GM21367 (cell line): Measurements from ENCODE around the gene CD52.
"Not testable (repeated sequence)": the region's sequence is repeated elsewhere in the genome, so short reads cannot be mapped to it uniquely, and the experiment has no call there.

ENCODE experiments used
- ATAC-seq: cut with Tn5 transposase; IDR thresholded peaks from one replicate; pipeline ENCODE4 v1.9.1; 2021; ENCODE audit not compliant: unreplicated experiment

CD52 gene

DNA sequence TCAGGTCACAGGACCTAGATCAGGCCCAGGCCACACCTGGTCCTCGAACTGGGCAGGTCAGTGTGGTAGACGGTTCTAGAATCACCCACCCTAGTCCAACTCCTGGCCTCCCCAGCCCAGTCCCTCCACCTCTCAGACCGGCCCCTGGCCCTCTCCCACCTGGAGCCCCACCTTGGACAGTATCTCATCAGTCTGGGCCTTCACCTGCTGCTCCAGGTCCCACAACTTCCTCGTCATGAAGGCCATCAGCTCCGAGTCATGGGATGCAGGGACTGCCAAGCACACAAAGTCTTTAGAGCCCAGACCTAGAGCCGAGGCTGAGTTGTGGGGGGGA lies 20.0 kb upstream of the CD52 start:
- no peak for ATAC-seq

DNA sequence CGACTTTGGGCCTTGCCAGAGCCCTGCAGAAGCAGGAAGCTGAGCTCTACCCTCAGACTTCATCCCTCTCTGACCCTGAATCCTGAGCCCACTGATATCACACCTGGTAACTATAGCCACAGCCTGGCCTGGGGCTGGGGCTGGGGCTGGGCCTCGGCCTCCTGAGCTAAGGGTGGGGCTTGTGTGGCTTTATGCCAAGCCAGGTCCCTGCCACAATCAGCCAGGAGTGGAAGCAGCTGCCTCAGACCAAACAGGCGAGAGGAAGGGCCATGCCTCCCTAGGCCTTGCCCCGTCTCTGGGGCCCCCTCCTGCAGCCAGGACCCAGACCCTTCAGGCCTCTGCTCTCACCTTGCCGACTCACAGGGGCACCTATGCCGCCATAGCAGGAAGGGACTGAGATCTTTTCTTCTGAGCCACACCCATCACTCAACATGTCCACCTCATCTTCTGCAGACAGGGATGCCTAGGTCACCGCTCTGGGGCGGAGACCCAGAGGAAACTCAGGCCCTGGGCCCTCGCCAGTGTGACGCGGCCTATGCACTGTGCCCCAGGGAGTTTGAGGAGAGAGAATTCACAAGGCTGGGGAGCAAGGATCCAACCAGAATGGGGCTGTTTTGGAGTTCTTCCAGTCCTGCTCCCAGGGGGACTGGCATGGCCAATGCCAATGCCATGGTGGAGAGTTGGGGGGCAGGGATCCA lies 17.0 kb upstream of the CD52 start:
- ATAC-seq, result no peak

DNA sequence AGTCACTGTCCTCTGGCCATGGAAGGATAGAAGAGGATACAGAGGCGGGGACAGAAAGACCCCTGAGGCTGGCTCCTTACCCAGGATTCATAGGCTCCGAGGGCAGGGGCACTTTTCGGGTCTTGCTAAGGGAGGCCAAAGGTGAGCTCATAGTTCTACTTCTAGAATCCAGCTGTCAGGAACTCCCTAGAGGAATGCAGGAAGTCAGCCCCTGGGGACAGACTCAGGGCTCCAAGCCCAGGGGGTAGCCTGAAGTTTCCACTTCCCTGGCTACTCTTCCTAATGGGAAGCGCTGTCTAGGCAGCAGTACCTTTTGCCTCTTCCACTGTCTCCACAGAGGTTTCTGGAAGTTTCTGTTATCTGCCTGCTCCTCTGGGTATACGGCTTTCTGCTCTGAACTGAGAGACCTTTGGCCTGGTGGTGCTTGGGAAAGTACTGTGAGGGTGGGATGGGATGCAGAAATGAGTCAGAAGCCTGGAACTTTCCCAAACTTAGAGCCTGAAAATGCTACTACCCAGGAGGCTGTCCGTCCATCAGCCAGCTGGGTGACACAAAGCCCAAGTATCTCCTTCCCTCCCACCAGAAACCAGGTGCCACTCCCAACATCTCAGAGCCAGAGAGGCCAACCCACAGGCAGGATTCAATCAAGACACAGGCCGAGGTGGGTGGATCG lies 14.9 kb upstream of the CD52 start:
- ATAC-seq, result no peak

DNA sequence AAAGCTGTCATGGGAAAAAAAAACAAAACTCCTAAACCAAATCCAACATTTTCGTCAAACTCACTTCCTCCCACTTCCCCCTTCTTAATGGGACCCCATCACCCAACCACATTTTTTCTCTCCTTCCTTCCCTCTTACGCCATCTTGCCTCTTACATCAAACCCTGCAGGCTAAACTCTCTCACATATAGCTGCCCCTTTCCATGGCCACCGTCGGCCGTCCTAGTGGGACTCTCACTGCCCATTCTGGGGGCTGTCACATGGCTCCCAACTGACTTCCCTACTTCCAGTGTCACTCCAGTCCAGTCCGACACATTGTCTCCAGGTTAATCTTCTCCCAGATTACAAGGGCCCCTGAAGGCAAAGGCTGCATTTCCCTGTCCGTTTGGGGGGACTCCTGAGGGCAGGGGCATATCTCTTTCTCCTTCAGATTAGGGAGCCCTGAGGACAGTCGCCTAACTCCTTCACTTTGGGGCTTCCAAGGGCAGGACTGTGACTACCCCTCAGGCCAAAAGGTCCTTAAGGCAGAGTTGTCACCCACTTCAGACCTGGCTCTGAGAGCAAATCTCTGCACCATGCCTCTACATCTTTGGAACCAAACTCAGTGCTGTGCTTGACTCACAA lies 12.0 kb upstream of the CD52 start:
- no peak for ATAC-seq

DNA sequence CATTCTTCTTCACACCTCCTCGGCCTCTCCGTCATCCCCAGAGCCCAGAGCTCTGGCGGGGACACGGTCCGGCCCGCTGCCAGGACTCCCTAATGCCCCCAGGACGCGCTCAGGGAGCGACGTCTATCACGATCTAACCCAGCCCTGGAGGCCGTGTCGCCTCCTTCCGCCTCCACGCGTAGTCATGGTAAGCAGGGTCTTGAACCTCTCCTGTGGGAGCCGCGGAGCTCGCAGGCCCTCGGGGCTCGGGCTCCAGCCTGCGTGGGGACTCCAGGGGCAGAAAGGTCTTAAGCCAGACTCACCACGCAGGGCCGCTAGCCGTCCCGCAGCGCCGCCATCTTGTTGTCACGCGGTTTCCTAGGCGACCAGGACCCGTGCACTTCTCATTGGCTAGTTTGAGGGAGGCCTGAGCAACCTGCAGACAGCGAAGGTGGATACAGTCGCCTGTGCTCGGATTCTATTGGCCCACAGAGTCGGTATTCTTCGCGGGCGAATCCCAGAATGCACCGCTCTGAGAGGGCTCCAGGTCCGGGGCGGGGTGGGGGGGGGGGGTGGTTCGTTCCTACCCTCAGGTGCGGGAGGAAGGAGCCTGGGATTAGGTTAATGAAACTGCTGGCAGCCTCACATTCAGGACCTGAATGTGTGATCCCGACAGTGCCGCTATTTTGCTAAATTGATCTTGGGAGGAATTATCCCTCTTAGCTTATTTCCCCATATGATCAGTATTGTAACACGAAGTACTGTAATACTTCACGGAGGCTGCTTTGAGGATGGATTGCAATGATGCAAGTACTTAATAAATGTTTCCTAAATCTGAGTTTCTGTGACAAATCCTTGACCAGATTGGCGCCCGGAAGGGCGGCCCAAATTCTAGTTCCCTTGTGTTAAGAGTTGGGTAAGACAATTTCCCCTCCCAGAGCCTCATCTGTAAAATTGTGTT lies 11.2 kb upstream of the CD52 start, which contains the start of gene UBXN11:
Gene UBXN11 (minus strand): TSS at position 347 of the 940 bp plus-strand sequence. CDS start 3,753 bp downstream, outside the sequence.
- ATAC-seq, result peak; percentile 93

DNA sequence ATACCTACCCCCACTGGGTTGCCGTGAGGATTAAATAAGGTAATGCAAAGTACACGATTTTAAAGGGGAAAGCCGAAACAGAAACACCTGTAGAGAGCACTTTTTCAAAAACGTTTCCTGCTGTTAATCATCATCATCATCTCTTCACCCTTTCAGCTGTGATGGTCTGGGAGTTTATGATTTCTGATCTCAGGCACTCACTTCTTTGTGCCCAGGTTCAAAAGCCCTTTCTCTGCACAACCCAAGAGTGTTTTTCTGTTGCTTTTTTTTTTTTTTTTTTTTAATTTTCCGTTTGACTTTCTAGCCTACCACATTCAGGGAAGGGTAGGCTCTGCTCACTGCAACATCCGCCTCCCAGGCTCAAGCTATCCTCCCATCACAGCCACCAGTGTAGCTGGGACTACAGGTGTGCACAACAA lies 10.4 kb upstream of the CD52 start:
- no peak for ATAC-seq

DNA sequence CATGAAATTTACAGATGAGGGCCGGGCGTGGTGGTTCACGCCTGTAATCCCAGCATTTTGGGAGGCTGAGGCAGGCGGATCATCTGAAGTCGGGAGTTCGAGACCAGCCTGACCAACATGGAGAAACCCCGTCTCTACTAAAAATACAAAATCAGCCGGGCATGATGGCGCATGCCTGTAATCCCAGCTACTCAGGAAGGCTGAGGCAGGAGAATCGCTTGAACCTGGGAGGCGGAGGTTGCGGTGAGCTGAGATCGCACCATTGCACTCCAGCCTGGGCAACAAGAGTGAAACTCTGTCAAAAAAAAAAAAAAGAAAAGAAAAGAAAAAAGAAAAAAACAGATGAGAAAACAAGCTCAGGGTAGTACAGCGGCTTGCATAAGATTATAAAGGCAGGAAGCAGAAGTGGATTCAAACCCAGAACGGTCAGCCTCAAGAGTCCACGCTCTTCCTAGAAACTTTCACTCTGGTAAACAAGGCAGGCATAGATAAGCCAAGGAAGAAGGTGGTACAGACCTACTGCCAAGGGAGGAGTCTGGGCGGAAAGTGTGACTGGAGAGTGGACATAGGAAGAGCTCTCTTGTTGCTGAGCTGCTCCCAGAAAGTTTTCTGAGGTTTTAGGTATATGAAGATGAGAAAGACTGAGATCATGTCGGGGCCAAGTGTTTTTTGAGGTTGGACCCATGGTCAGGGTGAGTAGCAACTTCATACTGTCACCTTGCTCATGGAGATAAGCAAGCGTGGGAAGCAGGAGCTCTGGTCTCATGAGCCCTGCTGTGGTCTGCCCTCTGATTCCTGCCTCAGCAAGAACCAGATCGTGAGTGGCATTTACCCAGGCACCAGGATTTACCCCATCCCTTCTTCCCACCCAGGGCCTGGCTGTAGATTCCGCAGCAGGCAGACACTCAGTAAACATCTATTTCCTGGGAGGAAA lies 9.5 kb upstream of the CD52 start:
- ATAC-seq, result not testable (repeated sequence)

DNA sequence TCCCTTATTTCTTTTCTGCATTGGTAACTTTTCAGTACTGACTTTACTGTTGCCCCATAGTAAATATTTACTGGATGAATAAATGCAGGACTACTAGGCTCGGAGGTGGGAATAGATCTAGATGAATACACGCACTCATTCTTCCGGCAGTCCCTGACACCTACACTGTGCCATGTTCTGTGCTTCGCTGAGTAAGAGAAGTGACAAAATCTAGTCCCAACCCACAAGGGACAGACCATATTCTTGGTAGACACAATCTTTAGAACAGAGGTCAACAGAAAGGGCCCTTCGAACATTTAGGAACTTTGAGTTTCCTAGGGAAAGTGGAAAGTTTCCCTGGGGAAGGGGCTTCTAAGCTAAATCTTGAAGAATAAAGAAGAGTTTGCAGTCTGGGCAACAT lies 3.3 kb upstream of the CD52 start:
- no peak for ATAC-seq

DNA sequence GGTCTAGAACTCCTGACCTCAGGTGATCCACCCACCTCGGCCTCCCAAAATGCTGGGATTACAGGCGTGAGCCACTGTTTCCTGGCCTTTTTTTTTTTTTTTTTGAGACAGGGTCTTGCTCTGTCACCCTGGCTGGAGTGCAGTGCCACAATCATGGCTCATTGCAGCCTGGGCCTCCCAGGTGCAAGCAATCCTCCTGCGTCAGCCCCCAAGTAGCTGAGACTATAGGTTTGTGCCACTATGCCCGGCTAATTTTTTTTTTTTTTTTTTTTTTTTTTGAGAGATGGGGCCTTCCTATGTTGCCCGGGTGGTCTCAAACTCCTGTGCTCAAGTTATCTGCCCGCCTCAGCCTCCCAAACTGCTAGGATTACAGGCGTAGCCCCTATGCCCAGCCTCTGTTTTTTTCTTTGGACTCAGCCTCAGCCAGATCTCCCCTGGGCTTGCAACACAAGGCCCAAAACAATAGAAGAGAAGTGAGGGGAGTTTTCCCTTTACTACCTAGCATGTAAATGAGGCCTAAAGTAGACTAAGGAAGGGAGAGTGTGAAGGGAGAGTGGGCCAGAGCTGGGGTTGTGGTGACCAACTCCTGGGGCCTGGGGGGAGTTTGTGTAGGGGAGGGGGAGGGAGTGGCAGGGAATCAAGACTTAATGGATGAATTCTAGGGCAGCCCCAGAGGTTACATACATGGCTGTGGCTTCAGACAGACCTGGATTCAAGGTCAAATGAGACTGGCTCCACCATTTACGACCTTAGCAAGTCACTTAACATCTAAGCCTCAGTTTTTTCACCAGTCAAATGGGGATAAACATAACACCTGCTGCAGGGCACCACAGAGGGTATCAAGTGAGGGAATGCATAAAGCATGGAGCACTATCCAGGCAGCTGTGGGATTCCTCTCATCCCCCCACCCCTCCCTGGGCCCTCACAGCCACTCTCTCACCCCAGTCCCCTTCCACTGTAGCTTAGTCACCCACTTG lies 1.6 kb upstream of the CD52 start:
- ATAC-seq, result no peak

DNA sequence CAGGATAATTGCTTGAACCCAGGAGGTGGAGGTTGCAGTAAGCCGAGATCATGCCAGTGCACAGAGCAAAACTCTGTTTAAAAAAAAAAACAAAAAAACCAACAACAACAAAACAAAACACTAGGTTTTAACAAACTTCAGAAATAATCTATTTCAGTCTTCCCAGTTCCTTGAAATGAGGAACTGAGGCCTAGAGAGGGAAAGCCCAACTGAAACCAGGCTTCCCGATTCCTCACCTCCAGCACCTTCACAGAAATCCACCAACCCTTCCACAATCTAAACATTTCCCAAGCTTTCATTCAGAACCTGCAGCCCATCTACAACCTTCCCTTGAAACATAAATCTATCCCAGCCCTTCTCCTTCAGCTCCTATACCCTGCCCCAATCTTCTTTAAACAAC lies 612 bp upstream of the CD52 start:
- ATAC-seq, result no peak

DNA sequence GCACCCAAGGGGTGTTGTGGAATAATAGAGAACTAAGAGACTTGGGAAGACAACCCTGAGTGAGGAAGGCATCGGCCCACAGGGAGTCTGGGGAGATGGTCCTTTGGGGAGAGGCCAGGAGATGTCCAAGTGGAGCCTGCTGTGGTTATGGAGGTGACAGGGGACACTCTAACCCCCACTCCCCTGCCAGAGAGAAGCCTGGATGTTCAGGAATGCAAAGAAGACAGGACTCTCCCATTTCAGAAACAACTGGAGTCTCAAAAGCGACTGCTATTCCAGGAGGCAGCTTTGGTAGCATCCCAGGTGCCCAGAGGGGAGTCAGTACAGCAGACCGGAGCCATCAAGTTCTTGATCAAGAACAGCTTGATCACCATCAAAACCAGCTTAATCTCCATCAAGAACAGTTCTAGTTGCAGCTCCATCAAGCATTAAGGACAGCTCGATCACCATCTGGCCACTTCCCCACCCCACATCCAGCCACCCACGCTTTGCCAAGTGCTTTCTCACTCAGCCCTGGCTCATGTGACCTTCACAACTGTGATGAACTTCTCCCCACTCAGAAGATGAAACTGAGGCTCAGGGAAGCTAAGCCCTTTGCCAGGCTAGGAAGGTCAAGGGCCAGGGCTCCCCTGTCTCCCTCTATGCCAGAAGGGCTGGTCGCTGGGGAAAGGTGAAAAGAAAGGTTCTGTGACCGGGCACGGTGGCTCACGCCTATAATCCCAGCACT lies 743 bp downstream of the CD52 start:
- ATAC-seq, result no peak

DNA sequence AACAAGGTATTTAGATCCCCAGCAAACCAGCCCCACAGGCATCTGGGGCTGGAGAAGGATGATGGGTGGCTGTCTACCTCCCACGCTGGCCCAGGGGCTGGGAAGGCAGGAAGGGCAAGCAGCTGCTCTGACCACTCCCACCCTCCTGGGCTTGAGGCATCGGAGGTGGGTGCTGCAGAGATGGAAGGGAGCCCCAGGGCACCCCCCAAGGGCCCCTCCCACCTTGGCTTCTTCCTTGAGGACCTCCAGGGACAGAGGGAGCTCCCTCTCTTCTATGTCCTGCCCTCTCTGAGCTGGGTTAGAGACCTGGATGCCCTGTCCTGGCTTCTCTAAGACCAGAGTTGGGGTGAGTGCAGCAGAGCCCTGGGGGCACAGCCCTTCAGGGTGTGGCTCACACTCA lies 3.1 kb downstream of the CD52 start:
- no peak for ATAC-seq

DNA sequence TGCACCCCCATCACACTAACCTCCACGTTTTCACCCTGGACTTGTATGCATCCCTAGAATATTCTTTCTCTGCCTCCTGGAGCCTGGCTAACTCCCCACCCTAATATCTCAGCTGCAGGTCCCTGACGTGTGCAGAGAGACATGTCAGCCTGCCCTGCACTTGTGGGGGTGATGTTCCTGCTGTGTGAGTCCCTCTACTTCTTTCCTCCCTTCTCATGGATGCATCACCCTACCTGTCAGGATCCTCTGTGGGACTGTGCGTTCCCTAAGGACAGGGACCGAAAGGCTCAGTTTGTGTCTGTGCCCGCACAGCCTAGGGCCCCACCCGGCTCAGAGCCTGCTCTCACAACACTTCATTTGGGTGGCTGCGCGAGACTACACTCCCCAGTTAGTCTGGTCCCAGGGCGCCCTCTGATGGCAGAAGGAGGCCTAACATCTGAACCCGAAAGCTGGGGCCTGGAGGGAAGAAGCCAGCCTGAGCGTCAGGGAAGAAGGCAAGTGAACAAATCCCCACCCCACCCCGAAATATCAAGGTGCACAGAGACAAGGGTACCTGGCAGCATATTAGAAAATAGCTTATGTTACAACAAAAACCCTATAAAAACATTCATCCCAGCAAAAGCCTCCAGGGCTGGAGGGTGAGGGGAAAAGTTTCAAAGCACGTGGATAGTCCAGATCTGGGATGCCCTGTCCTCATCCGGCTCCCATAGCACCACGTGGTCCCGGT lies 3.7 kb downstream of the CD52 start:
- no peak for ATAC-seq

DNA sequence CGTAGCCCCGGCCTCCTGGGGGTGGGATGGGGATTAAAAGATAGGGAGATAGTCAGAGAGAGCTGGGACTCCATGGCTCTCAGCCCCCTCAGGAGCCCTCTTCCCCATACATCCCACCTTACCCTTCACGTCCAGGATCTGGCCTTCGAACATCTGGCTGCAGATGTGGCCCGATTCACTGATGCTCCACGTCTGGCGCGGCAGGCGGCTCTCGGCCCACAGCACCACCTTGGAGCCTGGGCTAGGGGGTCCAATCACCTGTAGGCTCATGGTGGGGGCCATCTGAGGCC lies 4.2 kb downstream of the CD52 start:
- ATAC-seq, result no peak

DNA sequence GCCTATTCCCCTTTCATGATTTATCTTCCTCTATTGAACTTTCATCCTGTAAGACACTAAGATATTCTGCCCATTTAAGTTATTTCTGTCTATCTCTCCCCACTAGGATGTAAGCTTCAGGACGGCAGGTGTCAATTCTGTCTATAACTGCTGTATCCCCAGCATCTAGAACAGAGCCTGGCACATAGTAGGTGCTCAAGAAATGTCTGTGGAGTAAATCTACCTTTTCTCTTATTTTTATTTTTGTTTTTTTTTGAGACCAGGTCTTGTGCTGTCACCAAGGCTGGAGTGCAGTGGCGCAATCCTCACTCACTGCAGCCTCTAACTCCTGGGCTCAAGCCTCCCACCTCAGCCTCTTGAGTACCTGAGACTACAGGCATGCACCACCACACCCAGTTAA lies 5.6 kb downstream of the CD52 start:
- no peak for ATAC-seq

DNA sequence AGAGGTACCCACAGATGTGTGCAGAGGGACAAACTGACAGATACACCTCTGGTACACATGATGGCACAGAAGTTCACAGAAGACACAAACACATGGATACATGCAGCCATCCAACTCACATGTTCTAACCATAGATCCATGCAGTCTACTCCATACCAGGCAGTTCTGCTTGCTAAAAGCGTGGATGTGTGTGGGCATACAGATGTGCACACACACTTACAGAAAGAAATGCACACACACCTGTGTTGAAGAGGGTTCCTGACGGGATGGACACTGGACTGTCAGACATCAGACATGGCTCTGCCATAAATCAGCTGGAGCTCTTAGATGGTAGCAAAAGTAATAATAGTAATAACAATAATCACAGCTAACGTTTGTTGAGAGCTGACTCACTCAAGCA lies 6.8 kb downstream of the CD52 start:
- no peak for ATAC-seq

DNA sequence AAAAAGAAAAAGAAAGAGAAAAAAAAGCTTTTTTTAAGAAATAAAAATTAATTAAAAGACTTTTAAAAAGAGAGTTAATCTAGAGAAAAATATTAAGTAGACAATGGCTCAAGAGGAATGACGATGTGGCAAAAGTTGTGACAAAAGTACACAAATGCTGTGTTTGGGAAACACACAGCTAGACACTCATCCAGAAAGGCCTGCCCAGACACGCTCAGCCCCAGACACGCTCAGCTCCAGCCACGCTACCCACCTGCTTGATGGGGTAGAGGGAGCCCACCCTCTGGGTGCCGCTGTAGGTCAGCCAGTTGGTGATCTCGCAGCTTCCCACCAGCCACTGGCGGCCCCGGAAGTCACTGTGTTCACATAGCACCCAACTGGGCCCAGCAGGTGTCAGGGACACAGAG lies 10.2 kb downstream of the CD52 start:
- no peak for ATAC-seq

DNA sequence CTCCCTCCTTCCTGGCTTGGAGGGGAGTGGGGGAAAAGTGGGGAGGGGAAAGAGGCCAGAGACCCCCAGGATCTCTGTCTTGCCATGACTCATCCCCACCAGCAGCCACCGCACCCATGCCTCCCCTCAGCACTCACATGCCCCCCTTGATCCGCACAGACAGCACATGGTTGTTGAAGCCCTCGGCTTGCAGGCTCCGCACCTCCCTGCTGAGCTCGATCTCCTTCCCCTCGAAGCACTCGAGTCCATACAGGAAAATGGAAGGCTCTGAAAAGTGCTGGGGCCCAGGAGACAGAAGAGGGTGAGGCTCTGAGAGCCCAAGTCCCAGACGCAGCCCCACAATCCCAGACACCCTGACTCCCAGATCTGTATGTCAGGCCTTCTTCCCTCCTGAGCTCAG lies 10.8 kb downstream of the CD52 start:
- ATAC-seq, result no peak
